Kidney tubule cell (primary cell): ENCODE measurements around the gene PRSS33.

ENCODE experiments used
- DNase-seq: peaks from one replicate; pipeline ENCODE4 v3.0.0-alpha.2; 2018; ENCODE audit warnings: low spot score

PRSS33 gene

GRCh38 chr16:2741168-2741567, 46.2 kb downstream of the PRSS33 start:
- no peak for DNase-seq

- DNase-seq, result no peak
Measured at GRCh38 chr16:2740476-2740875, 46.9 kb downstream of the PRSS33 start.

- DNase-seq, result no peak
Measured at GRCh38 chr16:2739625-2740430, 47.5 kb downstream of the PRSS33 start.

- no peak for DNase-seq
Measured at GRCh38 chr16:2738615-2739014, 48.7 kb downstream of the PRSS33 start.

- DNase-seq, result no peak
Measured at GRCh38 chr16:2737895-2738418, 49.4 kb downstream of the PRSS33 start.

GRCh38 chr16:2737238-2737605, 50.1 kb downstream of the PRSS33 start:
- DNase-seq, result no peak

GRCh38 chr16:2736476-2737237, 50.7 kb downstream of the PRSS33 start:
- DNase-seq, result no peak

- no peak for DNase-seq
Measured at GRCh38 chr16:2734844-2735515, 52.4 kb downstream of the PRSS33 start.
